ENCODE measurements around the gene ERRFI1.

GRCh38 chr1:8033322-8033721, 7.2 kb upstream of the ERRFI1 start:
- TF ChIP-seq EZH2phosphoT487 (IDR thresholded peaks at IDR 0.05): no peak
- no peak for TF ChIP-seq CTCF (IDR thresholded peaks at IDR 0.05)
